Astrocyte of the cerebellum (primary cell): ENCODE measurements around the gene HBA1.
"Not testable (repeated sequence)": the region's sequence is repeated elsewhere in the genome, so short reads cannot be mapped to it uniquely, and the experiment has no call there.

Experiments
- DNase-seq: peaks from one replicate; pipeline ENCODE4 v3.0.0-alpha.2; 2011; ENCODE audit warnings: low read depth
- H3K4me3 ChIP-seq: 2 replicates; pipeline ENCODE4 v1.5.1; 2011; ENCODE audit warnings: mild to moderate bottlenecking, low read depth, low read length, moderate library complexity
- CTCF ChIP-seq: IDR thresholded peaks from 2 replicates; pipeline ENCODE4 v1.5.1; 2012; ENCODE audit warnings: low read length, low read depth, moderate library complexity, mild to moderate bottlenecking; ENCODE audit errors: missing control alignments
- in situ Hi-C: cut with HindIII; loops from 2 replicates; pipeline ENCODE4 v1.10.0; 2017; ENCODE audit warnings: low sequenced_read_pairs

The HBA1 gene

GRCh38 chr16:175011-175949, 1.2 kb upstream of the HBA1 start:
- in situ Hi-C loops = no loop called here
- no peak for DNase-seq
- no peak for TF ChIP-seq CTCF
- no peak overlapping the region for H3K4me3 ChIP-seq

- H3K4me3 ChIP-seq, in situ Hi-C loops, DNase-seq: not testable (repeated sequence)
Measured at GRCh38 chr16:176006-176405, 474 bp upstream of the HBA1 start.

- no peak for DNase-seq
- H3K4me3 ChIP-seq = no peak overlapping the region
- TF ChIP-seq CTCF = no peak
- in situ Hi-C loops = no loop called here
Measured at GRCh38 chr16:177394-177822, 928 bp downstream of the HBA1 start.

- no peak for TF ChIP-seq CTCF
- in situ Hi-C loops = no loop called here
- no peak overlapping the region for H3K4me3 ChIP-seq
- DNase-seq = no peak
Measured at GRCh38 chr16:177981-178667, 1.6 kb downstream of the HBA1 start.

- in situ Hi-C loops = no loop called here
- H3K4me3 ChIP-seq = no peak overlapping the region
- no peak for DNase-seq
- TF ChIP-seq CTCF = no peak
Measured at GRCh38 chr16:178668-179015, 2.2 kb downstream of the HBA1 start.

- TF ChIP-seq CTCF = no peak
- no peak overlapping the region for H3K4me3 ChIP-seq
Measured at GRCh38 chr16:179211-180092, 3.0 kb downstream of the HBA1 start.

More at GRCh38 chr16:179211-180092, 3.0 kb downstream of the HBA1 start:
- in situ Hi-C loops = no loop called here
- DNase-seq = no peak
